NCI-H1930 (cell line): Measurements from ENCODE around the gene XAF1.
"Not testable (repeated sequence)": the region's sequence is repeated elsewhere in the genome, so short reads cannot be mapped to it uniquely, and the experiment has no call there.

Experiments
- DNase-seq, 2 experiments: peaks; one replicate each; lab custom pipeline; 2025; lab: John Stamatoyannopoulos, UW

The XAF1 gene

GRCh38 chr17:6800422-6801027 is 44.7 kb downstream of the XAF1 start:
- no peak for DNase-seq

- DNase-seq, result no peak
Observed at GRCh38 chr17:6811510-6811909, 55.7 kb downstream of the XAF1 start.

DNA sequence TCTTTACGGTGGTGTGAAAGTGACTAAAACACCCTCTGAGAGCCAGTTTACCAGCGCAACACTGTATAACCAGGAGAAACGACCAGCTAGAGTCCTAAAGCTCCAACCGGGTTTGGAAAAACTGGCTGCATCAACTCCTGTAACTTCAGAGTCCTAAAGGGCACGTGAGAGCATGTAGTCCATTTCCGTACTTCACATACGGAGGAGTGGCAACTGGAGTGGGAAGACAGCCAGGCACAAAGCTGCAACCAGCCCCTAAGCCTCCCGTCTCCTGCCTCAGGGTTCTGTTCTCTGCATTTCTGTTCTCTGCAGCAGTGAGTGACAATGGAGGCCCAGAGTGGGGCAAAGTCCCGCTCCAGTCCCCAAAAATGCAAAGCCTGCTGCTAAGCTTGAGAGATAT is 56.4 kb downstream of the XAF1 start:
- DNase-seq, result no peak

DNA sequence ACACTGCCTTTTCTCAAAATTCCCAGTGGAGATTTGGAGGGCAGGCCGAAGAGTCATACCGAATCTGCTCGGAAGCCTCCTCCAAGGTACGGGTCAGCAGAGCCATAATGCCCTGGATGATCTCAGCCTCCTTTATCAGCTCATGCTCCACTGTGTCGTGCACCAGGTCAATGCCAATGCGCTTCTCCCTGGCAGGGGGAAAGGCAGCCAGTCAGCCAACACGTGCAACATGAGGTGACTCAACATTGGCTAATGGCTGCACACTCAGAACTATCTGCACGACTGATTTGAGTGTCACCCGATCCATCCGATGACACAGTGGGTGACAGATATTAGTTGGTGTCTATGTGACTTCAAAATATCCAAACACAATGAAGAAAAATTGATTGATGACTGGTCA is 59.9 kb downstream of the XAF1 start:
- no peak for DNase-seq

DNA sequence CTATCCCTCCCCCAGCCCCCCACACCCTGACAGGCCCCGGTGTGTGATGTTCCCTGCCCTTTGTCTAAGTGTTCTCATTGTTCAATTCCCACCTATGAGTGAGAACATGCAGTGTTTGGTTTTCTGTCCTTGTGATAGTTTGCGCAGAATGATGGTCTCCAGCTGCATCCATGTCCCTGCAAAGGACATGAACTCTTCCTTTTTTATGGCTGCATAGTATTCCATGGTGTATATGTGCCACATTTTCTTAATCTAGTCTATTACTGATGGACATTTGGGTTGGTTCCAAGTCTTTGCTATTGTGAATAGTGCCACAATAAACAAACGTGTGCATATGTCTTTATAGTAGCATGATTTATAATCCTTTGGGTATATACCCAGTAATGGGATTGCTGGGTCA is 60.5 kb downstream of the XAF1 start:
- DNase-seq, result not testable (repeated sequence)

DNA sequence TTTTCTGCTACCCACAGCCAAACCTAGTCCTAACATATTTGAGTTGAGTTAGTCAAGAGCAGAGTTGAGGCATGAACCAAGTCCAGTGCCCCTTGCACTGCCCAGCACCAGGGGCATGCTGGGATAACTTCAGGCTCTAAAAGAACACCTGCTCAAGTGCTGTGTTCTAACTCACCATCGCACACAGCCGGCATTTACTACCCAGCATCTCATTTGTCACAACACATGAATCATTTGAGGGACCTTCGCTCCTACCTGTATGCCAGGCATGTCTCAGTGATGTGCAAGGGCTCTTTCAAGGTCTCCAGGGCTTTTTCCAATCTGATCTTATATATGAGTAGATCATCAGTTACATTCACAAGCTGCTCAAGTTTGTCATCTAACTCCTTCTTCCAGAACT is 63.1 kb downstream of the XAF1 start:
- DNase-seq, result no peak

DNA sequence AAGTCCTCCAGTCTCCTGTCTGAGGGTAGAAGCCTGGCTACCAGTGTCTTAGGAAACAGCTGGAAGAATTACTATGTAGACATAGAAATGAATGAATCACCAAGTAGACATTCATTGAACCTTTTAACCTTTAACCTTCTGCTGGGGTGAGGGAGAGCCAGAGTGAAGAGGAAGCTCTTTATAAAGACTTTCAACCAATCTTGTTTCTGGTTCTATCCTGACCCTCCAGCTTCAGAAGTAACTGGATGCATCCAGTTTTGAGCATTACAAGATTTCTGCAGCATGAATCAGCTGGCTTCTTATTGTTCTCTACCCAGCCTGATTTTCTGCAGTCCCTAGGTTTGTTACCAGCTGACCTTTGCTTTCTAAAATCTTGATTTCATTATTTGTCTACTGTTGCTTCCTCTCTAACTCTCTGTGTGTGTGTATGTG is 67.2 kb downstream of the XAF1 start:
- DNase-seq, result no peak
